GM21360 (cell line): ENCODE data around the gene CAMTA1.
"Not testable (repeated sequence)": the region's sequence is repeated elsewhere in the genome, so short reads cannot be mapped to it uniquely, and the experiment has no call there.

Experiments
- ATAC-seq: cut with Tn5 transposase; IDR thresholded peaks from one replicate; pipeline ENCODE4 v1.9.1; 2021; ENCODE audit warnings: mild to moderate bottlenecking, moderate library complexity; ENCODE audit not compliant: unreplicated experiment

CAMTA1 gene

DNA sequence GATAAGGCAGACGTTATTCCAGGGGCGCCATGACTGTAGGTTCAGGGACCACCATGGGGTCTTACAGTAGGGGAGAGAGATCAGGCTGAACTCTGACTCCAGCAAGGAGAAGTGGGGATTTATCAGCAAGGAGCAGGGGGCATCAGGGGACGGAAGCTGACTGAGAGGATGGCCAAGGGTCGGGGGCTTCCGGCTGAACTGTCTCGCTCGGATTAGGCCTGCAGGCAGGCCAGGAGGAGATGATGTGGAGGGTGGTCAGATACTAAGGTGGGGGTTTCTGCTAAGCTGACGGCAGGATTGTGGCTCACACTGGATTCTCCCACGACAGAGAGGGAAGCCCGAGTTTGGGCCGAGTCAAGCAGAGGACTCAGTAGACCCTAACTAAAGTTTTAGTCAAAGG, 798.9 kb downstream of the CAMTA1 start:
- no peak for ATAC-seq

DNA sequence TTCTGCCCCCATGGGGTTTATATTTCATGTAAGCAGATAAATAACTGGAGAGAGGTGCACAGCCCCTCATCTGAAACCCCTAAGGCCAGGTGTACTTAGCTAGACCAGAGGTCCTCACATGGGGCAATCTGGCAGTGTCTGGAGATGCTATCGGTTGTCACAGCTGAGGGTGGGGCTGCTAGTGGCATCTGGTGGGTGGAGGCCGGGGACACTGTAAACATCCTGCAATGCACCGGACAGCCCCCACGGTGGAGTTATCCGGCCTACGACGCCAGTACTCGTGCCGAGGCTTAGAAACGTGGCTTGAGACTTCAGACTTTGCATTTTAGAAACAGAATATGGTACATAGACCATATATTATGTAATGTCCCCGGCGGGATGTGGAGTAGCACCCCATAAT, 799.4 kb downstream of the CAMTA1 start:
- no peak for ATAC-seq

DNA sequence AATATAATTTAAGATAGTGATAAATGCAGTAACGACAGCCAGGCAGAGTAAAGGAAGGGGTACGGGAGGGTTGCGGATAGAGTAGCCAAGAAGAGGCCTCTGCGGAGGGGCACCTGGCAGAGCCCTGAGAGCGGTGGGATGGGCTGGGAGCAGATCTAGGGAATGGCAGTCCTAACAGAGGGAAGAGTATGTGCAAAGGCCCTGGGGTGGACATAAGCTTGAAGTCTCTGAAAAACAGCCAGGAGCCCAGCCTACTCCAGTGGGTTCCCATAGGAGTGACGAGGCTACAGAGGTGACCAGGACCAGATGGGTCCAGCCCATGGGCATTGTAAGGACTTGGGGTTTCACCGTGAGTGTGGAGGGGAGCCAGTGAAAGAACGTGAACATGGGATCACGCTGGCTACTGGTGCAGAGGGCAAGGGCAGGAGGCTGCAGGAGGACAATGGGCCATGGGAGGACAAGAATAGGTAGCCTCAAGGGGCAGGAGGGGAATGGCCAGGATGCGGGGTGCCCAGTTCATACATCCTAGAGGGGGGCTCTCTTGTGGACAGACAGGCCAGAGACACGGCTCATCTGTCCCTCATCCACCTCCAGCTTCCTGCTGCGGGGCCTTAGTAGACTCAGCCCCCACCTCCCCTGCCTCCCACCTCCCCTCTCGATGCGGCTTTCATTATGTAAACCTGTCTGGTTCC, 800.1 kb downstream of the CAMTA1 start:
- ATAC-seq, result no peak

DNA sequence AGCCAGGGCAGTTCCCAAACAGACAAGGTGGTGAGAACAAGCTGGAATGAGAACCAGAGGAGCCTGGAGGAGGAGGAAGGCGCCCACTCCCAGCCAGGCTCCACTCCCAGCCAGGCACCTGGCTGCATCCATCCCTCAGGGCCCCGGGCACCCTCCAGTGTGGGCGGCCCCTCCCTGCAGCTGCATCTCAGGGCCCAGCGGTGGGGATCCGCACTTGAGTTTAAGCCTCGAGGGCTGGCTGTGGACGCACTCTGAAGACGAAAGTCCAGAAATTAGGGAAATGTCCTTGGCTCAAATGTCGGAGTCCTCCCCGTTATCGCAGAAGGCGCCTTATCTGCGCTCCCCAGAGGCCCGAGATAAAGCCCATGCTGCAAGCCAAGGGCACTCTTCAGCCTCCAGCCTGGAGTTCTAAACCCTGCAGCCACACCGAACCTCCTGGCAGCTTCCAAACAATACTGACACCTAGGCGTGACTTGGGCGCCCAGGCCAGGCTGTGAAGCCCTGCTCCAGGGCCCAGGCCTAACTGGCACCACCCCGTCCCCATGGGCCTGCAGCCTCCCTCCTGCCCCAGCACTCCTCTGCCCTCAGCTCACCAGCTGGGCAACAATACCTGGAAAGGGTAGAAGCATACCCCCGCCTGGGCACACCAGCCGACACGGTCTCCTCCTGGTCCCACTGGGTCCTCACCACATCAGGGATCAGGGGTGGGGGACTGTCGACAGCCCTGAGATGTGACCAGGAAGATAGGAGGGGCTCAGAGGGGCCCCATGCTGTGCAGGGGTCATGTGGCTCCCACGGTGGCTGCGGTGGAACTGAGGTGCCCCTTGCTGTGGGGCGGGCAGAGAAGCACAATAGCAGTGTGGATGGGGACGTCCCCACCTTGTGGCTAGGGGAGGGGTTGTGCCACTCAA, 801.0 kb downstream of the CAMTA1 start:
- ATAC-seq, result no peak

DNA sequence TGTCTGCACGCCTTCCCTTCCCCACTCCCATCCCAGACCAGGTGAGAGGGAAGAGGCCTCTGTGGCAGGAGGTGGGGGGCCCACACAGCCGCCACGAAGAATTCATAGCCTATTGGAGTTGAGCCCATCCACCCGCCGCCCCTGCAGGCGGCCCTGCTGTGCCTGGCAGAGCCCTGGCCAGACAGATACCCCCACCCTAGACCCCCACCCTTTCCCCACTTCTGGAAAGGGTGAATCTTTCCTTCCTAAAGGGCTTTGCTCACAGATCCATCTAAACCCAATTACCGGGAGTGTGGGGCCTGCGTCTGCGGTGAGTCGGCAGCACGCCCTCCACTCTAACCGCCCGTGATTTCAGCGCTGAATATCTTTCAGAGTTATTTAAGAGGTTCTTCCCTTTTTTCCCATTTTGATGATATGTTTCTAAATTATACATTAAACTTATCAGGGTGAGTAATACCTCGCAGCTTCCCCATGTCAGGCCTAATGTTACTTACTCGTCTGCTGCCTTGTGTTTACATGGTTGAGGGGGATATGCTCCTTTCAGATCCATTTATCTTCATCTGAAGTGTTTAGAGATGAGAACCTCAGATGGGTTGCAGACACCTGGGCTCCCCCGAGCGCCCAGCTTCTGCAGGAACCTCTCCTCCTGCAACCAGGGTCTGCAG, 802.0 kb downstream of the CAMTA1 start:
- ATAC-seq, result no peak

DNA sequence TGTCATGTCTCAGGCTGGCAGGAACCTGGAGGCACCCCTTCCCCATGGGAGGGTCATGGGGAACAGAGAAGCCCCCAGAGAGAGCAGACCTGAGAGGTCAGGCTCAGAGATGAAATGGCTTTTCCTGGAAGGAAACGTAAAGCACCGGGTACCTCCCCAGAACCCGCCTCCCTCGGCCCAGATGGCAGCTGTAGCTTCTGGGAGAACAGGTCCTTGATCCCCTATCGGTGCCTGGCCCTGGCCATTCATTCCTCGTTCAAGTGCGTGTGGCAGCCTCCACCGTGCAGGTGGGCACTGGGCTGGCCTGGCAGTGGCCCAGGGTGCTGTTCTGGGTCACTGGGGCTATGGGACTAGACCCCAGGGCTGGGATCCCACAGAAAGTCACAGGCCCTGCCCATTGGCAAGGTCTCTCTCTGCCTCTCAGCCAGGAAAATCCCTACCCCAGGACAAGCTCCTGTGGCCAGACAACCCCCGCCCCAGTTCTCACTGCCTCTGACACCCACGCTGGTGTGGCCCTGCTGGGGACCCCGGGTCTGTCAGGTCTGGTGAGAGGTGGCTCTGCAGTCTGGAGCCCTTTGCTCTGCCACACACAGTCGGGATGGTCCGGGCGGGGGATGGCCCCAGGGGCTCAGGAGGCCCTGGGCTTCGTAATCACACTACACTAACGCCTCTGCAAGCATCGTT, 802.7 kb downstream of the CAMTA1 start:
- no peak for ATAC-seq

DNA sequence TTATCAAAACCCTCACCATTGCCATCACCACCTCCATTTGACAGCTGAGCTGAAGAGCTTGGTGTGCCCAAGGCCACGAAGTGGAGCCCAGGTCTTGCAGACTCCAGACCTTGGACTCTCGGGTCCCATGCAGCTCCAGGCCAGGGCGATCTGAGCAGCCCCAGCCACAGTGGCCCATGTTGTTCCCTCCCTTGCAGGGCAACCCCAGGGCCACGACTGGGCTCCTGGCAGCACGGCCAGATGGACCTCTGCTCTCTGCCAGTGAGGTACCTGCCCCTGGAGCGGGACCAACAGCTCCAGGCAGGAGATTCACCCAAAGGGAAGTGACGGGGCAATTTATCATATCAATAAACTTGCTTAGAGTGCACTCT, 803.2 kb downstream of the CAMTA1 start:
- ATAC-seq, result no peak

DNA sequence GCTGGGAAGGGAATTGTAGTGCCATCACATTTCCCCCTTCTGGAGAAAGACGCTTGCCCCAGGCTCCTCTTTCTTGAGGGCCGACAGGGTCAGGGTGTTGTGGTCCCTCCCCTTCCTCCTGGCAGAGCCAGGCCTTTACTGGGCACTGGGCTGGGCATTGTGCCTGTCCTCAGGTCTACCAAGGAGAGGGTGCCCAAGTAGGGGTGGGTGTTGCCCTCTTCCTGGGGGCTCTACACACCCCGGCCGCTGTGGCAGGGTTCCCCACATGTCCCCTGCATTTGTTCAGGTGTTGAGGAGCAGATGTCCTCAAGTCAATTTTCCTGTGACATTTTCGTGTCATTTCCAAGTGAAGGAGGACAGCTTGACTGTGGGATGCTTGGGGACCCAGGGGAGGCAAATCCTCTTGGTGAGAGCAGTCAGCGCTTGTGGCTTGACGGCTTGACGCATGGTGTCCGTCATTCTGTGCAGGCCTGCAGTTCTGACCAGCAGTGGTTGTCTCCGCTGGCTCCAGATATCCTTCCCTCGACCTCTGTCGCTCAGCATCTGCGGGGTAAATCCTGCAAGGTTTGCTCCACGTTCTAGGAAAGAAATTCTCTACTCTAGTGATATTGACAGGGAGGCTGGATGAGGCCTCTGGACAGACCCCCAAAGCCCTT, 804.0 kb downstream of the CAMTA1 start:
- no peak for ATAC-seq

DNA sequence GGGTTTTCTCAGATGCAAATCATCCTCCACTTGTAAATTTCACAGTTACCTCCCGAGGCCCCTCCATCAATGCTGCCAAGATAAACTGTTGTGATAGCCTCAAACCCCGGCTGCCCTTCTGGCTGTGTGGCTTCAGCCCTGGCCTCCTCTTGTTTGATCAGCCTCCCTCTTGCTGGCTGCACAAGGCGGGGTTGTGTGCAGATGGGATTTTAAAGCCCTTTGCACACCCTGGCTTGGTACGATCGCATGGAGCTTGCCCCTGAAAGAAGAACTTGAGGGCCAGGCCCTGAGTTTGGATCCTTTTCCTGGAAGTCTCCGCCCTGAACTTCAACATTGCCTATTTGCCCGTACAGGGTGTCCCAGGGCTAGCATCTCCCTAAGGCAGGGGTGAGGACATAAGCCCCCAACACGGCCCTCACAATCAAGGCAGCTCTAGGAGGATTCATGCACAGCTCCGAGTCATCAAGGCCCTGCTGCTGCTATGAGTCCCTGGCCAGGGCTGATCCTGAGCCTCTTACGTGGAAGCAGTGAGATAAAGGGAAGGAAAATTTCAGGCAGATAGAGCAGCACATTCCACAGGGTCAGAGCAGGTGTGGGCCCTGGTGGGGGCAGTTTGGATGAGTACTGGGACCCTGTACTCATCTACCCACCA, 804.6 kb downstream of the CAMTA1 start:
- ATAC-seq, result no peak

DNA sequence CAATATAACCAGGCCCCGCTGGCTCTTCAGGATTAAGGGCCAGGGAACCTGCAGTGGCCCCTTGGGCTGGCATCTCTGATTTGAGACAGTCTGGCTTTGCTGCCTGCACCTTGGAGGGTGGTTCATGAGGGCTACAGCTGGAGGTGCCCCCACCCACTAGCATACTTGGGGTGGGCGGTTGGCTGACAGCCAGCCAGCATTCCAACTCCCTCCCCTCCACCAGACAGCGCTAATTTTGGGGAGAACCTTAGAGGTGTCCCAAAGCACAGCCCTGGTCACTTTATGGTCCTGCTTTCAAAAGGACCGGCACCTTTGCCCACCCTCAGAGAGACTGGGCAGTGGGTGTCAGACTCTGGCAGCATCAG, 805.2 kb downstream of the CAMTA1 start:
- no peak for ATAC-seq

DNA sequence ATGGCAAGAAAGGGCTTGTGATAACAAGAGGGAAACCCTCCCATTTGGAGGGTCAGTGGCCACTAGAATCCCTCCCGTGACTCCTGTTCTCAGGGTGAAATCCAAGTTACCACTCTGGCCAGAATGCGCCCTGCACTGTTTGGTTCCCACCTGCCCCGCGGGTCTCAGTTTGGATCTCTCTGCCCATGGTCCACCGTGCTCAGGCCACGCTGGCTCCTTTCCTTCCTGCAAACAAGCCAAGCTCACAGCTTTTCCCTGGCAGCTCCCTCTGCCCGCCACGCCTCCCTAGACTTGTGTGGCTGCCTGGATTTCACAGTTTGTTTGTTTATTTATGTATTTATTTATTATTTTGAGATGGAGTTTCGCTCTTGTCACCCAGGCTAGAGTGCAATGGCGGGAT, 806.3 kb downstream of the CAMTA1 start:
- ATAC-seq, result no peak

DNA sequence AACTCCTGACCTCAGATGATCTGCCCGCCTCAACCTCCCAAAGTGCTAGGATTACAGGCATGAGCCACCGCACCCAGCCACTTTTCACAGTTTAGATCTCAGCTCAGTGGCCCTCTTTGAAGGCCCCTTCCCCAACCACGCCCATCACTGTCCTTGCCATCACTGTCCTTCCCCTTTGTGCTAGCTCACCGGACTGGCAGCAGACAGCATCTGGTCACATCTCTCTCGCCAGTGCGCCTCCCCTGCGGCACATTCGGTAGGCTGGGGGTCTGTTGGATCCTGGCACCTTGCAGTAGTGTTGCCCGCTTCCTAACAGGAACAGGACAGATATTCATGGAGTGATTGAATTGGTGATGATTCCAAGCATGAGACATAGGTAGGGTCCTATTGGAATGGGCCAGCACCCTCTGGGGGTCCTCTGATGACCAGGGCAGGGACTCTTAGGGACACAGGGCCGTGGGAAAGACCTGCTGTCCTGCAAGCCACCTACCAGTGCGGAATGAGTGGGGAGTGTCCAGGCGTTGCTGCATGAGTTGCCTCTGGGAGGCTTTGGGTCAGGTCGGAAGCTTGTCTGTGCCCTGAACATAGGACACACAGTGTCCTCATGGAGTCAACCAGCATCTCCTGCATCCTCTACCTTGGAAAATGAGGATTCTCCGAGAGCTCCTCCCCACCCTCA, 807.0 kb downstream of the CAMTA1 start:
- no peak for ATAC-seq

DNA sequence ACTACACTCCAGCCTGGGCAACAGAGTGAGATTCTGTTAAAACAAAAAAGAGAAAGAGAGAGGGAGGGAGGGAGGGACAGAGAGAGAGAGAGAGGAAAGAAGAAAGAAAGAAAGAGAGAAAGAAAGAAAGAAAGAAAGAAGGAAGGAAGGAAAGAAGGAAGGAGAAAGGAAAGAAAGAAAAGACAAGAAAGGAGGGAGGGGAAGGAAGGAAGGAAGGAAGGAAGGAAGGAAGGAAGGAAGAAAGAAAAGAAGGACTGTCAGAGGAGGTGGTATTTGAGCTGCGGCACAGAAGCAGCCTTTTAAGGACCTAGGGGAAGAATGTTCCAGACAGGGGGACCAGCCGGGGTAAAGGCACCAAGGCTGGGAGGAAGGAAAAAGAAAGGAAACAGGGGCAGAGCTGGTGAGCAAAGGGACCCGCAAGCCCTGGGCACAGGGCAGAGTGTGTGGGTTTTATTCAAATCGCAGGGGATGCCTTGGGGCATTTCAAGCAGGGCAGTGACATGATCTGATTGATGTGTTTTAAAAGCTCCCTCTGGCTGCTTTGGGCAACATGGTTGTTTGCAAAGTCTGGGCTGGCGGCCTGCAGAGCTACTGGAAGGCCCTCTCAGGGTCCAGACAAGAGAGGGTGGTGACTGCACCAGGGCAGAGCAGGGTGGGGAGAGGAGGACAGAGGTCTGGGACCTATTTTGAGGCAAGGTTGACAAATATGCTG, 808.9 kb downstream of the CAMTA1 start:
- no peak for ATAC-seq

DNA sequence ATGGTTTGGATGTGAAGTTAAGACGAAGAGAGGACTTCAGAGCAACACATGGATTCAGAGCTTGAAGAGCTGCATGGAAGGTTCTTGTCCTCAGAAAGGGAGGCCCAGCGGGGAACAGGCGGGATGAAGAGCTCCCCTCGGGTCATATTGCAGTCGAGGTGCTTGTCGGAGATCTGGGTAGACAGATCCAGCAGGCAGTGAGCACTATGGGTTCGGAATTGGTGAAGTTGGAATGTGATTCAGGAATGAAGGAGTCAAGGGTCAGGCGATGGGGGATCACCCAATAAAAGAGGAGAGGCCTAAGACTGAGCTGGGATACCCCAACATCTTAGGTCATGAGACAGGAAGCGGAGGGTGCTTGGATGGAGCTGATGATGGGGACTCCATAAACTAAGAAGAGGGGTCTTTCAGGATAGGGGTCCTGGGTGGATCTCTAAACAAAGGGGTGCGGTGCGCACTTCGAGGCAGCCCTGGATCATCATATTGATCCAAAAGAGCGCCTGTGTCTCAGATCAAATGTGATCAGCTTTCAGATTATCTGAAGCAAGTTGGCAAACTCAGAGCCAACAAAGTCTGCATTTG, 809.6 kb downstream of the CAMTA1 start:
- no peak for ATAC-seq

DNA sequence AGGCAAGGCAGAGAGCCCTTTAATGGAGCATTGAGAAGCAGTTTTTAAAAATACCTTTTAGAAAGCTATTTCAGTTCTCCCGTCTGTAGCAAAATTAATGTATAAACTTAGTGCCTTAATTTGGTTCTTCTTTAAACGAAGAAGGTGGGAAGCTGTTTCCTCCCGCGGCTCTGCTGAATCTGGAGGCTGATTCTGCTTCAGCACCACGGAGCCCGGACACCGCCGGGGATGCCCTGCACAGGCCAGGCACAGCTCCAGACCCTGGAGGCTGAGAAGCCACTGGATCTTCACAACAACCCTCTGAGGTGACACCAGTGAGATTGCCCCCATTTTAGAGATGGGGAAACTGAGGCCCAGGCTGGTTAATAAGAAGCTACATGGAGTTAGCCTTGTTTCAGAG, 810.1 kb downstream of the CAMTA1 start:
- ATAC-seq, result no peak

DNA sequence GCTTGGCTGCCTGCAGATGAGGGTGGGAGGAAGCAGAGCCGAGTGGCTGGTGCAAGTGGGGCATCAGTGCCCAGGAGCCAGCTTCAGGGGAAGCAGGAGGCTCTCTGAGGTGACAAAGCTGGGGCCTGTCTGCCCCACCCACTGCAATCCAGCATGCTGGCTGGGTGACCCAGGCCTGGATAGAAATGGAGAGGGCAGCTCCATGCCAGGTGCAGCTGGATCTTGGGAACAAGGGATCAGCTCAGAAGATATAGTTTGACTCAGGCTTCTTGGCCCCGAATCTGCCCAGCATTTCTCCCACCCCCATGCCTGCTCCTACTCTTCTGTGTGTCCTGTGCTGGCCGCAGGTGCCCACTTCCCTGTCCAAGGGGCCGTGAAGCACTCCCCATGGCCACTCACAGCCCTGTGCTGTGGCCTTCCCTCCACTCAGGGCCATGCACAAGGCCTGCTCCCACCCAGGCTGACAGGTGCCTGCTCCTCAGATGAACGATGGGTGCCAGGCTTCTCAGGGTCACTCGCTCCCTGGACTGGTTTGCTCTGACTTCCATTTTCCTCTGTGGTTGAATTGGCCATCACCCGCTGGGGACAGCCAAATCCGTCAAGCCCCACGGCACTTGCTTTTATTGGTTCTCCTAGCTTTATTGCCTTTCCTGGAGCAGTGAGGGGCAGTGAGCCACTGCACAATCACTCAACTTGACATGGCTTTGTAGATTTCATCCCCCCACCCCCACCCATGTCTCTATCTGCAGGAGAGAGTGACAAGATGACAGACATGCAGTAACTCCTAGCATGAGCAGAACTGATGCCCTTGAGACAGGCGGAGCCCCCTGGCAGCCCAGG, 811.1 kb downstream of the CAMTA1 start:
- ATAC-seq, result no peak

DNA sequence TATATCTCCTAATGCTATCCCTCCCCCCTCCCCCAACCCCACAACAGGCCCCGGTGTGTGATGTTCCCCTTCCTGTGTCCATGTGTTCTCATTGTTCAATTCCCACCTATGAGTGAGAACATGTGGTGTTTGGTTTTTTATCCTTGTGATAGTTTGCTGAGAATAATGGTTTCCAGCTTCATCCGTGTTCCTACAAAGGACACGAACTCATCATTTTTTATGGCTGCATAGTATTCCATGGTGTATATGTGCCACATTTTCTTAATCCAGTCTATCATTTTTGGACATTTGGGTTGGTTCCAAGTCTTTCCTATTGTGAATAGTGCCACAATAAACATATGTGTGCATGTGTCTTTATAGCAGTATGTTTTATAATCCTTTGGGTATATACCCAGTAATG, 812.8 kb downstream of the CAMTA1 start:
- ATAC-seq, result not testable (repeated sequence)

DNA sequence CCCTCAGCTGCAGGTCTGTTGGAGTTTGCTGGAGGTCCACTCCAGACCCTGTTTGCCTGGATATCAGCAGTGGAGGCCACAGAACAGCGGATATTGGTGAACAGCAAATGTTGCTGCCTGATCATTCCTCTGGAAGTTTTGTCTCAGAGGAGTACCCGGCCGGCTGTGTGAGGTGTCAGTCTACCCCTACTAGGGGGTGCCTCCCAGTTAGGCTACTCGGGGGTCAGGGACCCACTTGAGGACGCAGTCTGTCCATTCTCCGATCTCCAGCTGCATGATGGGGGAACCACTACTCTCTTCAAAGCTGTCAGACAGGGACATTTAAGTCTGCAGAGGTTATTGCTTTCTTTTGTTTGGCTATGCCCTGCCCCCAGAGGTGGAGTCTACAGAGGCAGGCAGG, 819.7 kb downstream of the CAMTA1 start:
- ATAC-seq, result not testable (repeated sequence)
